GM23338 (cell line): ENCODE results near the gene ITPRID2. TPM values are rescaled to one million over a fixed set of nuclear protein-coding genes. Genes with fewer than 3 reads are reported as not detected.

Experiments used
- ATAC-seq: fragments of 200-7000 bp; cut with Tn5 transposase; 3 replicates; pipeline ENCODE4 v1.9.1; 2020
- DNase-seq: peaks from one replicate; pipeline ENCODE4 v3.0.0-alpha.2; 2015; ENCODE audit warnings: low spot score
- H2AFZ ChIP-seq: fragments of 200-600 bp; sonication (generic); 2 replicates; pipeline ENCODE4 v1.8.0; 2016; ENCODE audit warnings: antibody characterized with exemption, mild to moderate bottlenecking, moderate library complexity
- H3F3A ChIP-seq: fragments of 200-600 bp; sonication (generic); replicated peaks from 2 replicates; pipeline ENCODE4 v1.8.0; 2017; ENCODE audit warnings: antibody characterized with exemption, mixed run types, low read depth
- H3K27ac ChIP-seq: fragments of 200-600 bp; sonication (generic); 2 replicates; pipeline ENCODE4 v1.6.1; 2016; ENCODE audit warnings: low read depth
- H3K27me3 ChIP-seq: fragments of 200-600 bp; sonication (generic); 2 replicates; pipeline ENCODE4 v1.8.0; 2016; ENCODE audit warnings: mild to moderate bottlenecking, mixed run types, moderate library complexity; ENCODE audit not compliant: insufficient read depth
- H3K36me3 ChIP-seq: fragments of 200-600 bp; sonication (generic); 2 replicates; pipeline ENCODE4 v1.8.0; 2016; ENCODE audit warnings: mild to moderate bottlenecking; ENCODE audit not compliant: insufficient read depth
- H3K4me1 ChIP-seq: fragments of 200-600 bp; sonication (generic); 2 replicates; pipeline ENCODE4 v1.8.0; 2016; ENCODE audit warnings: mild to moderate bottlenecking, moderate library complexity; ENCODE audit not compliant: insufficient read depth
- H3K4me2 ChIP-seq: fragments of 200-600 bp; sonication (generic); 2 replicates; pipeline ENCODE4 v1.7.1; 2017; ENCODE audit warnings: mixed run types
- H3K4me3 ChIP-seq: fragments of 200-600 bp; sonication (generic); 2 replicates; pipeline ENCODE4 v1.6.1; 2016; ENCODE audit warnings: mixed run types
- H3K79me2 ChIP-seq: fragments of 200-600 bp; sonication (generic); replicated peaks from 2 replicates; pipeline ENCODE4 v1.8.0; 2017; ENCODE audit warnings: mild to moderate bottlenecking; ENCODE audit not compliant: insufficient read depth
- H3K9me2 ChIP-seq: fragments of 200-600 bp; sonication (generic); 2 replicates; pipeline ENCODE4 v1.8.0; 2017; ENCODE audit not compliant: insufficient read depth
- H4K20me1 ChIP-seq: fragments of 200-600 bp; sonication (generic); replicated peaks from 2 replicates; pipeline ENCODE4 v1.8.0; 2017; ENCODE audit warnings: mild to moderate bottlenecking; ENCODE audit not compliant: insufficient read depth
- H3K27ac Mint-ChIP-seq: 2 replicates; pipeline ENCODE4 v1.8.0; 2020; ENCODE audit warnings: inconsistent platforms, mild to moderate bottlenecking, moderate library complexity, mixed read lengths
- H3K27me3 Mint-ChIP-seq: 3 replicates; pipeline ENCODE4 v1.8.0; 2022; ENCODE audit warnings: low read depth, mild to moderate bottlenecking, moderate library complexity, mixed read lengths, inconsistent platforms; ENCODE audit not compliant: insufficient read depth, poor library complexity
- H3K36me3 Mint-ChIP-seq: 3 replicates; pipeline ENCODE4 v1.8.0; 2021; ENCODE audit warnings: low read depth, mild to moderate bottlenecking, inconsistent platforms, moderate library complexity, mixed read lengths
- H3K4me1 Mint-ChIP-seq: 3 replicates; pipeline ENCODE4 v1.8.0; 2020; ENCODE audit warnings: mild to moderate bottlenecking, inconsistent platforms, mixed read lengths
- H3K4me3 Mint-ChIP-seq: 3 replicates; pipeline ENCODE4 v1.8.0; 2021; ENCODE audit warnings: moderate library complexity, mild to moderate bottlenecking, inconsistent platforms, mixed read lengths
- H3K9me3 Mint-ChIP-seq: 3 replicates; pipeline ENCODE4 v1.8.0; 2020; ENCODE audit warnings: moderate library complexity, mild to moderate bottlenecking, inconsistent platforms, mixed read lengths
- EZH2 ChIP-seq: fragments of 200-600 bp; sonication (generic); IDR thresholded peaks from one replicate; pipeline ENCODE4 v1.8.0; 2017; ENCODE audit warnings: antibody characterized with exemption, mild to moderate bottlenecking, low read depth; ENCODE audit not compliant: unreplicated experiment
- EZH2phosphoT487 ChIP-seq: fragments of 200-600 bp; sonication (generic); IDR thresholded peaks from one replicate; pipeline ENCODE4 v1.8.1; 2018; ENCODE audit warnings: antibody characterized with exemption; ENCODE audit not compliant: unreplicated experiment
- JUNB ChIP-seq: IDR thresholded peaks from one replicate; pipeline ENCODE4 v1.6.1; 2016; ENCODE audit warnings: antibody characterized with exemption; ENCODE audit not compliant: unreplicated experiment
- NANOG ChIP-seq: IDR thresholded peaks from 2 replicates; pipeline ENCODE4 v1.6.1; 2016; ENCODE audit warnings: antibody characterized with exemption, borderline replicate concordance
- POLR2AphosphoS5 ChIP-seq: IDR thresholded peaks from 2 replicates; pipeline ENCODE4 v1.6.1; 2016; ENCODE audit warnings: antibody characterized with exemption, low read depth
- STAT1 ChIP-seq: IDR thresholded peaks from one replicate; pipeline ENCODE4 v1.6.1; 2016; ENCODE audit warnings: antibody characterized with exemption; ENCODE audit not compliant: unreplicated experiment
- ZNF331 ChIP-seq: fragments of 250-450 bp; sonication (Bioruptor Pico); IDR thresholded peaks from 2 replicates; pipeline ENCODE4 v1.5.0; 2020; ENCODE audit warnings: low read depth, mild to moderate bottlenecking, moderate library complexity
- polyA plus RNA-seq: library from polyadenylated mRNA; unstranded; fragments of >200 nt; fragmentation: Nextera tagmentation; extraction: Ambion mirVana; gene quantifications from 2 replicates; pipeline ENCODE4 v1.2.1, GENCODE V29; 2016
- total RNA-seq: library from RNA; depleted of rRNA; stranded (reverse); fragments of >200 nt; shearing (Covaris generic); gene quantifications from 2 replicates; pipeline ENCODE4 v1.2.3, GENCODE V29; 2014
- TF ChIP-seq, protein P1 (sequence below): IDR thresholded peaks from one replicate; pipeline ENCODE4 v1.6.1; 2018; ENCODE audit warnings: antibody characterized with exemption; ENCODE audit not compliant: unreplicated experiment
- TF ChIP-seq, protein P2 (sequence below): IDR thresholded peaks from 2 replicates; pipeline ENCODE4 v1.6.1; 2016; ENCODE audit warnings: antibody characterized with exemption
- TF ChIP-seq, protein P3 (sequence below), 2 experiments: fragments of 200-600 bp in 1 of 2; sonication (generic) in 1 of 2; conservative IDR thresholded peaks; 2 replicates each; pipeline versions ENCODE4 v1.5.1 to v1.6.1; 2016 to 2017; ENCODE audit warnings: antibody characterized with exemption in 2 of 2, low read depth in 2 of 2, mild to moderate bottlenecking in 2 of 2, moderate library complexity in 1 of 2

The ITPRID2 gene
- total and polyA plus RNA-seq, 2 experiments from 2014 or later = 4.4 to 12.0 TPM

DNA sequence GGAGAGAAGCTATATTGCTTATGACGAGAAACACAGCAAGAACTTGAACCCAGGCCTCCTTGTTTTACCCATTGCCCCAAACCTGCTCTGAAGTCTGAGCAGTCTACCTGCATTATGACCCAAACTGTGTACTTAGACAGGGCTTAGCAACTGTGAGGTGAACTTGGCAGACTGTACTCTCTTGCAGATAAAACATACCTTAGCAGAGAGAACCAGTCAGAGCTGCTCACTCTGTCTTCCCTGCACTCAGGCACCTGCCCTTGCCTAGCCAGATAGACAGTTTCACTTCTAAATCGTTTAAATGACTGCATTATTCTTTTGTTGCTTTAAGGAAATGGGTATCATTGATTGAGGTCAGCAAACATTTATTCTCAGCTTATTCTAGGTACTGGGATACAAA is 20.3 kb downstream of the ITPRID2 start (continued):
- TF ChIP-seq, protein P1, sequence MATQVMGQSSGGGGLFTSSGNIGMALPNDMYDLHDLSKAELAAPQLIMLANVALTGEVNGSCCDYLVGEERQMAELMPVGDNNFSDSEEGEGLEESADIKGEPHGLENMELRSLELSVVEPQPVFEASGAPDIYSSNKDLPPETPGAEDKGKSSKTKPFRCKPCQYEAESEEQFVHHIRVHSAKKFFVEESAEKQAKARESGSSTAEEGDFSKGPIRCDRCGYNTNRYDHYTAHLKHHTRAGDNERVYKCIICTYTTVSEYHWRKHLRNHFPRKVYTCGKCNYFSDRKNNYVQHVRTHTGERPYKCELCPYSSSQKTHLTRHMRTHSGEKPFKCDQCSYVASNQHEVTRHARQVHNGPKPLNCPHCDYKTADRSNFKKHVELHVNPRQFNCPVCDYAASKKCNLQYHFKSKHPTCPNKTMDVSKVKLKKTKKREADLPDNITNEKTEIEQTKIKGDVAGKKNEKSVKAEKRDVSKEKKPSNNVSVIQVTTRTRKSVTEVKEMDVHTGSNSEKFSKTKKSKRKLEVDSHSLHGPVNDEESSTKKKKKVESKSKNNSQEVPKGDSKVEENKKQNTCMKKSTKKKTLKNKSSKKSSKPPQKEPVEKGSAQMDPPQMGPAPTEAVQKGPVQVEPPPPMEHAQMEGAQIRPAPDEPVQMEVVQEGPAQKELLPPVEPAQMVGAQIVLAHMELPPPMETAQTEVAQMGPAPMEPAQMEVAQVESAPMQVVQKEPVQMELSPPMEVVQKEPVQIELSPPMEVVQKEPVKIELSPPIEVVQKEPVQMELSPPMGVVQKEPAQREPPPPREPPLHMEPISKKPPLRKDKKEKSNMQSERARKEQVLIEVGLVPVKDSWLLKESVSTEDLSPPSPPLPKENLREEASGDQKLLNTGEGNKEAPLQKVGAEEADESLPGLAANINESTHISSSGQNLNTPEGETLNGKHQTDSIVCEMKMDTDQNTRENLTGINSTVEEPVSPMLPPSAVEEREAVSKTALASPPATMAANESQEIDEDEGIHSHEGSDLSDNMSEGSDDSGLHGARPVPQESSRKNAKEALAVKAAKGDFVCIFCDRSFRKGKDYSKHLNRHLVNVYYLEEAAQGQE = no peak
- TF ChIP-seq, protein P2, sequence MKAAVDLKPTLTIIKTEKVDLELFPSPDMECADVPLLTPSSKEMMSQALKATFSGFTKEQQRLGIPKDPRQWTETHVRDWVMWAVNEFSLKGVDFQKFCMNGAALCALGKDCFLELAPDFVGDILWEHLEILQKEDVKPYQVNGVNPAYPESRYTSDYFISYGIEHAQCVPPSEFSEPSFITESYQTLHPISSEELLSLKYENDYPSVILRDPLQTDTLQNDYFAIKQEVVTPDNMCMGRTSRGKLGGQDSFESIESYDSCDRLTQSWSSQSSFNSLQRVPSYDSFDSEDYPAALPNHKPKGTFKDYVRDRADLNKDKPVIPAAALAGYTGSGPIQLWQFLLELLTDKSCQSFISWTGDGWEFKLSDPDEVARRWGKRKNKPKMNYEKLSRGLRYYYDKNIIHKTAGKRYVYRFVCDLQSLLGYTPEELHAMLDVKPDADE = no peak
- TF ChIP-seq POLR2AphosphoS5 = no peak
- no peak for TF ChIP-seq NANOG
- no peak for TF ChIP-seq JUNB
- no peak for TF ChIP-seq EZH2
- TF ChIP-seq EZH2phosphoT487 = no peak
- TF ChIP-seq, protein P3, sequence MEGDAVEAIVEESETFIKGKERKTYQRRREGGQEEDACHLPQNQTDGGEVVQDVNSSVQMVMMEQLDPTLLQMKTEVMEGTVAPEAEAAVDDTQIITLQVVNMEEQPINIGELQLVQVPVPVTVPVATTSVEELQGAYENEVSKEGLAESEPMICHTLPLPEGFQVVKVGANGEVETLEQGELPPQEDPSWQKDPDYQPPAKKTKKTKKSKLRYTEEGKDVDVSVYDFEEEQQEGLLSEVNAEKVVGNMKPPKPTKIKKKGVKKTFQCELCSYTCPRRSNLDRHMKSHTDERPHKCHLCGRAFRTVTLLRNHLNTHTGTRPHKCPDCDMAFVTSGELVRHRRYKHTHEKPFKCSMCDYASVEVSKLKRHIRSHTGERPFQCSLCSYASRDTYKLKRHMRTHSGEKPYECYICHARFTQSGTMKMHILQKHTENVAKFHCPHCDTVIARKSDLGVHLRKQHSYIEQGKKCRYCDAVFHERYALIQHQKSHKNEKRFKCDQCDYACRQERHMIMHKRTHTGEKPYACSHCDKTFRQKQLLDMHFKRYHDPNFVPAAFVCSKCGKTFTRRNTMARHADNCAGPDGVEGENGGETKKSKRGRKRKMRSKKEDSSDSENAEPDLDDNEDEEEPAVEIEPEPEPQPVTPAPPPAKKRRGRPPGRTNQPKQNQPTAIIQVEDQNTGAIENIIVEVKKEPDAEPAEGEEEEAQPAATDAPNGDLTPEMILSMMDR (conservative IDR thresholded peaks at IDR 0.05; ENCODE audit: low read depth in 2 of 2) = no peak

DNA sequence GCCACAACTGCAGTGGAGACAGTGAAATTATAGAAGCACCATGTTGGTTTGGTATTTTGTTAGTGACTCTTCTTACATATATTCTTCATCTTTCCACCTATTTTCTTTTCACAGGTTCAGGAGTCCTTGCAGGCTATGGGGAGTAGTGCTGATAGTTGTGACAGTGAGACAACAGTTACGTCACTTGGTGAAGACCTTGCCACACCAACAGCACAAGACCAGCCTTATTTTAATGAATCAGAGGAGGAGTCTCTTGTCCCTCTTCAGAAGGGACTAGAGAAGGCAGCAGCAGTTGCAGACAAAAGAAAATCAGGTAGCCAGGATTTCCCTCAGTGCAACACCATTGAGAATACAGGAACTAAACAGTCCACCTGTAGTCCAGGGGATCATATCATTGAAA is 23.6 kb downstream of the ITPRID2 start:
- H3K79me2 ChIP-seq = no peaks in the 10 kb centered on the region
- H3K36me3 Mint-ChIP-seq = peaks cover 13% of the 10 kb centered on the region
- no peak for TF ChIP-seq STAT1
- no peak for TF ChIP-seq POLR2AphosphoS5
- TF ChIP-seq ZNF331 (CRISPR knock-in tag) = no peak
- TF ChIP-seq, protein P3 (conservative IDR thresholded peaks at IDR 0.05; ENCODE audit: low read depth in 2 of 2) = no peak
- TF ChIP-seq EZH2phosphoT487 = no peak
- TF ChIP-seq EZH2 = no peak

More for the DNA sequence above, 23.6 kb downstream of the ITPRID2 start:
- H3K4me2 ChIP-seq = no peak overlapping the region
- H3K4me1 ChIP-seq = no peaks in the 10 kb centered on the region
- Mint-ChIP-seq H3K4me1 (no peaks in the 10 kb centered on the region; the same call in 2 of the 3 replicates), H3K9me3 (no peaks in the 10 kb centered on the region), H3K4me3 (no peak overlapping the region), H3K27me3 (no peaks in the 10 kb centered on the region), H3K27ac (no peak overlapping the region)
- H3F3A ChIP-seq = no peaks in the 10 kb centered on the region
- H4K20me1 ChIP-seq = no peaks in the 10 kb centered on the region
- no peaks in the 10 kb centered on the region for H3K27me3 ChIP-seq
- no peaks in the 10 kb centered on the region for H3K9me2 ChIP-seq
- DNase-seq (no peak), ATAC-seq (no peak)
- H3K4me3 ChIP-seq = no peak overlapping the region
- H2AFZ ChIP-seq = no peak overlapping the region
- no peaks in the 10 kb centered on the region for H3K36me3 ChIP-seq
- H3K27ac ChIP-seq = no peak overlapping the region
